Measurements from ENCODE around the gene LYPD6B.

LYPD6B gene

DNA sequence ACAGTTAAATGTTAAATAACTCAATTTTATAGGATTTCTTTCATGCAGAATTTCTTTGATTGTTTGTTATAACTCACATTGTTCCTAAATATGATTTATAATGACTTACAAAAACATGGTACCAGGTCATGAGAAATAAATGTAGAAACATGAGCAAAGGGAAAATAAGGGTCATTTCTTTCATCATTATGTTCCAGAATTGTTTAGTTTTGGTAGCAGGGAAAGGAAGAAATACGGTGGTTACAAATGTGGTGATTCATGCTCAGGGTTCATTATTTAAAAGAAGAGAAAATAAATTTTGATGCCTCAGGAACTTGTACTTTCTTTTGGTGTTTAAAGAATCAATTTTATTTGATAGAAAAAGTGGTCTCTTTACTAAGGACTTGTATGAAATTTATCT, 4.4 kb downstream of the LYPD6B start:
- H3K4me3 ChIP-seq (ENCODE audit: low read length), result no peak overlapping the region
- TF ChIP-seq ZNF274 (IDR thresholded peaks at IDR 0.05; ENCODE audit: low read depth, low read length), result no peak

DNA sequence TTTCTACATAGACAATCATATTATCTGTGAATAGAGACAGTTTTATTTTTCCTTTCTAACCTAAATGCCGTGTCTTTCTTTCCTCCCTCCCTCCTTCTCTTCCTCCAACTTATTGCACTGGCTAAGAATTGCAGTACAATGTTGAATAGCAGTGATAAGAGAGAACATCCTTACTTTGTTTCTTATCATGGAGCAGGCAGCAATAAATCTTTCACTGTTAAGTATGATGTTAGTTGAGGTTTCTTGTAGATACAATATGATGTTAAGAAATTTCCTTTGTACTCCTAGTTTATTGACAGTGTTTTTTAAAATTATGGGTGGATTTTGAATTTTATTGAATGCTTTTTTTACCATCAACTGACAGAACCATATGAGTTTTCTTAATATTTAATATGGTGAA, 6.0 kb downstream of the LYPD6B start:
- TF ChIP-seq ZNF274 (IDR thresholded peaks at IDR 0.05; ENCODE audit: low read depth, low read length), result no peak
- no peak overlapping the region for H3K4me3 ChIP-seq (ENCODE audit: low read length)

DNA sequence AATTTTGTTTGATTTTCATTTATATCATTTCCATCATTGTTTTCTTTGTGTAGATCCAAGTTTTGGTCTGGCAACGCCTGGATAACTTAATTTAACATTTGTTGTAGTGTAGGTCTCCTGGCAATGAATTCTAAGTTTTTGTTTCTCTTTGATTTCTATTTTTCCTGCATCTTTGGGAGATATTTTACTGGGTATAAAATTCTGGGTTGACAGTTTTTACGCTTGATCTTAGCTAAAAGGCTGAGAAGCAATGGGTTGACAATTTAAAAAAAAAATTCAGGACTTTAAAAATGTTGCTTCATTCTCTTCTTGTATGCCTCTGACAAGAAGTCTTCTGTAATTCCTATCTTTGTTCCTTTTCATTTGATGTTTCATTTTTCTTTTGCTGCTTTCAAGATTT, 8.6 kb downstream of the LYPD6B start:
- no peak overlapping the region for H3K4me3 ChIP-seq (ENCODE audit: low read length)
- TF ChIP-seq ZNF274 (IDR thresholded peaks at IDR 0.05; ENCODE audit: low read depth, low read length), result no peak

DNA sequence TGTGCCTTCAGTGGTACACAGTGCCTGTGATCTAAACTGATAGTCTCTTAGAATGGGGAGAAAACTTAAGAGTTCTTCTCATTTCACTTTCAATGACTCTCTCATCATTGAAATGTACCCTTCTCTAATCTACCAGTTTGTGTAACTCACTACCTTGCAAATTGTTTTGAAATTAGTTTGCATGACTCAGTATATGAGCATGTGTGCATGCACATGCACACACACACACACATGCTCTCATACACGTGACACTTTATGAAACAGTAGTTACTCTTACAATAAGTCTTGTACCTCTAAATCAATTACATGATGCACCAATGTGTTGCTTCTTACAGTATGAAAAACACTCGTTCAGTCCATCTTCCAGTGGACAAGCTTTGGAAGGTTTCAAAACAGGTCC, 10.6 kb downstream of the LYPD6B start:
- H3K4me3 ChIP-seq (ENCODE audit: low read length), result no peak overlapping the region

DNA sequence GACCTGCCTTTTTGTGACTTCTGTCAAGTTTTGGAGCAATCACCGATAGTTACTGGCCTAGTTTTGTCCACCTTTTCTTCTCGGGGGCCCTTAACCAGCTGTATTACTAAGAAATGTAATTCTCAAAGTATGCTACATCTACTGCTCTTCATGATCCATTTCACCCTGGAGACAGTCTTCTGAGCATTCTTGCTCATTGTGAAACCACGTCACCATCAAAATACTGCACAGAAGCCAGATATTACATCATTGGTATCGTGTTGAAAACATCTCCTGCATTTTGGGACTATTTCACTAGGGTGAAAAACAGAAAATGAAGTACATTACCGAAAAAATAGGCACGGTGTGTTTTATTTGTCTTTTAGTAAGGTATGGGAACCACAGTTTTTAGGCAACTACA, 11.7 kb downstream of the LYPD6B start:
- no peak overlapping the region for H3K4me3 ChIP-seq (ENCODE audit: low read length)
- TF ChIP-seq ZNF274 (IDR thresholded peaks at IDR 0.05; ENCODE audit: low read depth, low read length), result no peak

More for the DNA sequence above, 10.6 kb downstream of the LYPD6B start:
- no peak for TF ChIP-seq ZNF274 (IDR thresholded peaks at IDR 0.05; ENCODE audit: low read depth, low read length)

DNA sequence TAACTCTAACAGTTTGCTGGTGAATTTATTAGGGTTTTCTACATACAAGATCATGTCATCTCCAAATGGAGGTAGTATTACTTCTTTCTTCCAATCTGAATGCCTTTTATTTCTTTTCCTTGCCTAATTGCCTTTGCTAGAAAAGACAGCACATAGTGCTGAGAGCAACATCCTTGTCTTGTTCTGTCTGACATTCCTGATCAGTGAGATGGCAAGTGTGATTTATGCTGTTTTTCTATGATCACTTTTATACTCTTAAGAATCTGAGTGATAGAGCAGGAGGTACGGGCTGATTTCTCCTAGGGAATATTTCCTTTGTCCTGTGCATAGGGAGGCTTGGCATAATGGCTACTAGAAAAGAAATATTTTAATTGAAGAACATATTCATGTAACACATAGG, 17.3 kb downstream of the LYPD6B start:
- no peak overlapping the region for H3K4me3 ChIP-seq (ENCODE audit: low read length)
- TF ChIP-seq ZNF274 (IDR thresholded peaks at IDR 0.05; ENCODE audit: low read depth, low read length), result no peak

DNA sequence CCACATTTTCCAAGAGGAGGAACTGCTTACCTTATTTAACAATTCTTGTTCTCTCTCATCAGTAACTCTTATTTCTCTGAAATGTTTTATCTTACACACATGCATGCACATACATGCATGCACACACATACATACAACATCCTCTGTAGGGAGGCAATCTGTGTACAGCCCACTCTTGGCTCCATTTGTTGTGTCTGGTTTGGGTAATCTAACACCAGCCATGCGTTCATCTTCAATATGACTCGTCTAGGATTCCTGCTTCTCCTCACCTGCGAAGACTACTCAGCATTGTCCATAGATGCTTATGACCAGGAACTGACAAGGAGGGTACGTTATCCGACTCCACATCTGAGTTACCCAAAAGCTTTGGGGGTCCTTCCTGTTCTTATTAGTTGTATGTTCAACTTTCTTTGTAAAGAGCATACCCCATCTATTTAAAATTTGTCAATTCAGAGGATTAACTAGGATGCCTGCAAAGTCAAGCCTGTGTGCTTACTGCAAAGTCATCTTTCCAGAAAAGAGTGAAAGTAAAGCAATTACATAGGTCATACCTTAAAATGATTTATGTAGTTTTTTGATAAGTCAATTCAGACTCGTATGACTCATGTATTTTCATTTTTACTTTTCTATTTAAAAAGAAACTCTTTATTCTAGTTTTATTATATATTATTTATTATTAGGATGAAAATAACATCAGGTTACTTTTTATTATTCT, 18.2 kb downstream of the LYPD6B start:
- no peak overlapping the region for H3K4me3 ChIP-seq (ENCODE audit: low read length)
- no peak for TF ChIP-seq ZNF274 (IDR thresholded peaks at IDR 0.05; ENCODE audit: low read depth, low read length)

DNA sequence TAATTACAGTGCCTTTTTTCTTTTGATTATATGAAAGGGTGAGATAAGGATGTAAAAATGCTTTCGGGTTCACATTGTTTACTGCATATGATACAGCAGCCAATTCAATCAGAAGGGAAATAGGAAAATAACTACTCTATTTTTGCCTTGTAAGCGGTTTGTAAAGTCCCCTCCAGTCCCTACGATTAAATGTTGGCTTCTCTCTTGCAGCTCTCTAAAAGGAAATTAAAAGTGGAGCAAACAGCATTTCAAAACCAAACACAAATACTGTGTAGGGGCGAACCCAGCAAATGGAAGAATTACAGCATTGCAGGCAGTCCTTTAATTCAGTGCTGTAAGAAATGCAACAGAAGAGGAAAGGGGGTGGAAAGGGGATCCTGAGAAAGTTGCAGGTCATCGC, 18.9 kb downstream of the LYPD6B start:
- H3K4me3 ChIP-seq (ENCODE audit: low read length), result no peak overlapping the region
- no peak for TF ChIP-seq ZNF274 (IDR thresholded peaks at IDR 0.05; ENCODE audit: low read depth, low read length)

DNA sequence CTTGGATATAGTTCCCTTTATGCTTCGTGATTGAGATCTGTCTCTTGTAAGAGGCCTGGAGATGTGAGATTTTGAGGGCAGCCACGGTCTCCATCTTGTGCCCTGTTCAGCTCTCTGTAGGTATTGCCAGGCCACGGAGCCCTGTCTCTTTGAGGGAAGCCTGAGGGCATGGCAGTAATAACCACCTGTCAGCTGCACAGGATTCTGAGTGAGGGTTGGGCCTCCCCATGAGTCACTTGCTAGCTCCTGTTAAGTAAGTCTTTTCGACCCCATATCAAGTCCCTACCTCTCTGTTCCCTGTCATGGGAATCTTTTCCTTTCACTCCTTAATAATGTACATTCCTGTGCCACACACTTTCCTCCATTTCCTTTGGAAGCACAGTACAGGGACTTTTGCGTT, 20.4 kb downstream of the LYPD6B start:
- H3K4me3 ChIP-seq (ENCODE audit: low read length), result no peak overlapping the region
- TF ChIP-seq ZNF274 (IDR thresholded peaks at IDR 0.05; ENCODE audit: low read depth, low read length), result no peak

DNA sequence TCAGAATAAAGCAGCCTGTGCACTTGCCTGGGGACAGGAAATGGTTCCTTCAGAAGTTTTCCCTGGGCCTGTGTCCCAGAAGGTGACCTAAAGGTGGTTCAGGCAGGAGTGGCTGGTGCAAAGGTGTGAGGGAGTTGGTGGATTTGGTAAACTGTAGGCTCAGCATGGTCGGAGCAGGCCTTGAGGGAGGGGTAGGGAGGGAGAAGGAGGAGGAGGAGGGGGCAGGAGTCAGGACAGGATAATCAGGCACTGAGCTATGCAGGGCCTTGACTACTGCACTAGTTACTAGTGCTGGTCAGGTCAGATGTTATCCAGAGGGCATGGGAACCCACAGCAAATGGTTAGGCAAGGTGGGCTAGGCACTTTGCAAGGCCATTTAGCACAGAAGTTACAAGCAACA, 21.3 kb downstream of the LYPD6B start:
- no peak for TF ChIP-seq ZNF274 (IDR thresholded peaks at IDR 0.05; ENCODE audit: low read depth, low read length)
- no peak overlapping the region for H3K4me3 ChIP-seq (ENCODE audit: low read length)

DNA sequence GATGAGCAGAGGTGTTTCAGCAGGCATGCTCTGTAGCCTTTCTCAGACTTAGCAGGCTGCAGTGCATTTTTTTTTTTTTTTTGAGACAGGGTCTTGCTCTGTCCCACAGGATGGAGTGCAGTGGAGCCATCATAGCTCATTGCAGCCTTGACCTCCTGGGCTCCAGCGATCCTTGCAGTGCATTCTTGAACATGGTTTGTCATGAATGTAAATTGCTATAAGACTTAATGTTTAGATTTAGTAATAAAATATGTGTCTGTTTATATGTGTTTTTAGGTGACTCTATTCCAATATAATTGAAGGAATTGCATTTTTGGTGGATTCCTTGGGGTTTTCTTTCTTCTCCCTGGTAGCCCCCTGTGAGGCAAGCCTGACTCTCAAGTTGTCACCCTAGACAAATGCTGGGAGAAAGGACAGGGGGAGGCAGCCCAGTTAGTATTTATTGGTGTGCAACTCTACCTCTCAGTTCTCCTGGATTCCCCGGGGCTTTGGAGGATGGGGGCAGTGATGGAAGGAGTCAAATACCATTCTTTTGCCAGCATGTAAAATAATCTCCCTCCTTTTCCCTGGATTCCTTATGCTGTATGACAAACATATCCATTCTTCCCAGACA, 22.7 kb downstream of the LYPD6B start:
- H3K4me3 ChIP-seq (ENCODE audit: low read length), result no peak overlapping the region
- TF ChIP-seq ZNF274 (IDR thresholded peaks at IDR 0.05; ENCODE audit: low read depth, low read length), result no peak

DNA sequence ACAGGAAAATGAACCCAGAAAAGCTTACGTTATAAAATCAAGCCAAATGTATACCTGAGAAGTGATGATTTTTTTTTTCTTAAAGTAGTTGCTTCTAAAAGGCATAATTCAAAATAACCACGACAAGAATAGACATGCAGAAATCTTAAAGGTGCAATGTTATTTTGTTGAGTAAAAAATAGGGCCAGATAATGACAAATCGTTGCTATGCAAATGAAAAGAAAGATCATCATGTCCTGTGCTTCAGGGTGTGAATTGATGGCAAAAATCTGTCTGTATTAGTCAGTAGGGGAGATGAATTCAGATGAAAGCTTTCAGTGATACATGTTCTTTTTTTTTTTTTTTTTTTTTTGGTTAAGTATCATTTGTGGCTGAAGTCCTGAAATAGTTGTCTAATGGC, 24.0 kb downstream of the LYPD6B start:
- TF ChIP-seq ZNF274 (IDR thresholded peaks at IDR 0.05; ENCODE audit: low read depth, low read length), result no peak
- H3K4me3 ChIP-seq (ENCODE audit: low read length), result no peak overlapping the region

DNA sequence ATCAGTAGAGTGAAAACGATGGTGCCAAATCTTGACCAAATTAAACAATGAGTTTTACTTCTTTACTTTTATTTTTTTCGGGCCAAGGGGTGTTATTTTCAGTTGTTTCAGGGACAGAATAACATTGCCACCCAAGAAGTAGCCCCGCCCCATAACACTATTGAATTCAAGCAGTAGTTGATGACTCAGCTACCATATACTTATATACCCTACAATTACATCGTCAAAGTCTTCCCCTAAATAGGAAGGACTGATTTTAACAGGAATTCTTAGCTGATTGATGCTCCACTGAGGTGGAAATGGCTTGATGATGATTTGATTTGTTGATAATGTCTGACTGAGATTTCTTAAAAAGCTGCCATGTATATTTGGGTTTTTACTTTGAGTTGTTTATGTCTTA, 24.7 kb downstream of the LYPD6B start:
- H3K4me3 ChIP-seq (ENCODE audit: low read length), result no peak overlapping the region
- no peak for TF ChIP-seq ZNF274 (IDR thresholded peaks at IDR 0.05; ENCODE audit: low read depth, low read length)

DNA sequence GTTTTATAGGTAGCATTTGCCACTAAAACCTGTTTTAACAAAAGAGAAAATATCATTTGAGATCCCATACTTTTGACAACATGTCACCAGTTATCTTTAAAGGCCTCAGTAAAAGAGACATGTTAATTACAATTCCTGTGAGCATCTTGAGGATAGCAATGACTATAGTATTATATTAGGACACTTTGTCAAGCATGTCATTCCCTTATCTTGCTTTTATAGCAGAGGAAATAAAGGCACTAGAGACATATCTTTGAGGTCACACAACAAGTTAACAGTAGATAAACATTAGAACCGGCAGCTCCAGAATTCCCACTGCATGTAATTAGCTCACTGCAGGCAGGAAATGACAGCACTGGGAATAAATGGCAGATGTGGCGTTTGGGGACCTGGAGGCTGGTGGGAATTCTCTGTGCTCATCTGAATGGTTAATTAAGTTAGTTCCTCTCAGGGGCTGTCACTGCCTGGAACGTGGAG, 25.9 kb downstream of the LYPD6B start:
- H3K4me3 ChIP-seq (ENCODE audit: low read length), result no peak overlapping the region
- TF ChIP-seq ZNF274 (IDR thresholded peaks at IDR 0.05; ENCODE audit: low read depth, low read length), result no peak

DNA sequence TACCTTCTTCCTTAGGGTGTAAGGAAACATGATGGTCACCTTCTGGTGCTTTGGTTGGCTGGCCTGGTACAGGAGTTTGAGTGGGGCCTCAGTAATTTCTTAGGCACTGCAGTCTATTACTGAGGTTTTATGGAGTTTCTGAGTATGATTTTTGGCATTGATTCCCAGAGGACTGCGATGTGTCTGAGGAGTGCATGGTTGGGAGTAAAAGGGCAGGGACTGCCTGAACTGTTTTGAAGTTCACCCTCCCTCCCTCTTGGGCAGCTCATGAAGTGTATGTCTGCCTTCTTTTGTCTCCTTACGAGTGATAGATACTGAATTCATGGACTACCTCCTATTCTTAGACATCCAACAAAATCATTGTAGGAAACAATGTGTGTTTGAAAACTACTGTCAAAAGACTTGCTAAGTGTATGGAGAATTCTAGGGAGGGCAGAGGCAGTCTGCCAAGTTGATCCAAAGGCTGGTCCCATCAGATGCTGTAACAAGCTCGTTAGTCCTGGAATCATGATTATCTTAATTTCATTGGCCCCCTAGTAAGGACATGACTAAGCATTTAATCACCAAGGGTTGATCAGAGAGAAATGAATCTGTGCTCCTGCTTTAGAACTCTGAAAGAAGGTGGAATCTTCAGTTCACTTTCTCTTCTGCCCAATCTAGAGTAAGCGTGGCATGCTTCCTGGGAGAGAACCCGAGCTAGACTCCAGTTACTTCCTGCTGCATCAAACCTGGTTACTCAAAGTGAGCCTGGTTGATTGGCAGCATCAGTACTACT, 26.5 kb downstream of the LYPD6B start:
- H3K4me3 ChIP-seq (ENCODE audit: low read length), result no peak overlapping the region
- TF ChIP-seq ZNF274 (IDR thresholded peaks at IDR 0.05; ENCODE audit: low read depth, low read length), result no peak

Data from GM08714 (cell line).